Measurements from ENCODE around the gene SGSH.

- TF ChIP-seq PATZ1 (CRISPR knock-in tag; IDR thresholded peaks at IDR 0.05; ENCODE audit: borderline replicate concordance): no peak
- no peak for TF ChIP-seq CSDC2 (CRISPR knock-in tag; IDR thresholded peaks at IDR 0.05)
- TF ChIP-seq ARNTL (CRISPR knock-in tag; IDR thresholded peaks at IDR 0.05; ENCODE audit: borderline replicate concordance, low read depth): no peak
- no peak for TF ChIP-seq RARB (CRISPR knock-in tag; IDR thresholded peaks at IDR 0.05)
- no peak for TF ChIP-seq ZNF70 (CRISPR knock-in tag; IDR thresholded peaks at IDR 0.05)
- TF ChIP-seq TSHZ2 (CRISPR knock-in tag; IDR thresholded peaks at IDR 0.05): no peak
- no peak for TF ChIP-seq ZFP30 (CRISPR knock-in tag; IDR thresholded peaks at IDR 0.05)
- no peak for TF ChIP-seq CREB5 (CRISPR knock-in tag; IDR thresholded peaks at IDR 0.05; ENCODE audit: low read depth)
- no peak for TF ChIP-seq BACH2 (CRISPR knock-in tag; IDR thresholded peaks at IDR 0.05; ENCODE audit: borderline replicate concordance)
Observed at GRCh38 chr17:80264205-80265075, 44.3 kb upstream of the SGSH start.

Measured in SK-N-SH treated with all-trans-retinoic acid at 6 μM for 48 hours (cell line).